HPDE6-E6E7 (cell line): ENCODE data around the gene PTGER1.

Source experiments
- DNase-seq: peaks from one replicate; pipeline ENCODE4 v3.0.0; 2011; ENCODE audit warnings: missing footprints; ENCODE audit errors: extremely low spot score

PTGER1 gene

DNA sequence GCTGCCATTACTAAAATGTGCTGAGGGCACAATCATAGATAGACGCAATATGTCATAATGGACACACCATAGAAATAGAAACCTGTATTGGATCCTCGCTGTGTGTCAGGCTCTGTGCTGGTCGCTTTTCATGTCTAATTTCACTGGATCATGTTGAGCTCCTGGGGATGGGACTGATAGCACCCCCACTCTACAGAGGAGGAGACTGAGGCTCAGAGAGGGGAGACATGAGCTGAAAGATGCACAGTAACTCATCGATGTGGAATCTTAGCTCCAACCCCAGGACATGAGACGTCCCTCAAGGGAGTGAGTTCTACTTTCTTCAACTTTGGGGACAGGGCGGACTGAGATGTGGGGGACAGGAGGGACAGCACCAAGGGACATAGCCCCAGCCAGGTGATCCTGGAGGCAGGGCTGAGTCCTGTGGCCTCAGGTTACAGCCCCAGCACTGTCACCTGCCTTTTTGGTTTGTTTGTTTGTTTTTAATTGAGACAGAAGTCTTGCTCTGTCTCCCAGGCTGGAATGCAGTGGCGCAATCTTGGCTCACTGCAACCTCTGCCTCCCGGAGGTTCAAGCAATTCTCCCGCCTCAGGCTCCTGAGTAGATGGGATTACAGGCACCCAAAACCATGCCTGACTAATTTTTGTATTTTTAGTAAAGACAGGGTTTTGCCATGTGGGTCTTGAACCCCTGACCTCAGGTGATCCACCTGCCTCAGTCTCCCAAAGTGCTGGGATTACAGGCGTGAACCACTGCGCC lies 27.4 kb upstream of the PTGER1 start:
- no peak for DNase-seq

DNA sequence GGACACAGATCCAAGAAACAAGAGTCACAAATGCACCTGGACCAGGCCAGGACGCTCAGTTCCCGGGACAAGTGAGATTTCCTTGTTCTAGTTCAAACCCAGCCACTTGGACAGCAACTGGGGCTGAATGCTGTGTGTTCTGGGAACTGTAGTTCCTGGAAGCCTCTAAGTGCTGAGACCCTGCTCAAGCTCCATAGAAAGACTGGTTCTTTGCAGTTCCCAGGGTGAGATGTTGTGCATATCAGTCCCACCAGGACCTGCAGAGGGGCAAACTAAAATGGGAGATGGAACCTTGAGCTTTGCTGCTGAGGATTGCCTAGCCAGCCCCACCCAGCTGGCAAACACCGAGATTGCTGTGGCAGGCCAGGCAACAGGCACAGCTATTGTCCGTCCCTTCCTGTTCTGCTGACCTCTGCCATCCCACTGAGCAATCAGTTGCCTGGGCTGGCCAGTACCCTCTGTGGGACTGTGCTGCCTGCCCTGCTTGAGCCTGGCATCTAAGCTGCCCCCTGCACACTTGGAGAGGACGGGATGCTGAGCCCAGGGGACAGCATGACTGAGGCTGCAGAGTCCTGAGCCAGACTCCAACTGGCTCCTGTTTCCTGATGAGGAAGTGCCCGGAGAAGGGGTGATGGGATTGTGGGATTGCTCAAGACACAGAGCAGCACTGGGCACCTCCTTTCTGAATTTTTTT lies 22.2 kb upstream of the PTGER1 start:
- DNase-seq, result no peak

DNA sequence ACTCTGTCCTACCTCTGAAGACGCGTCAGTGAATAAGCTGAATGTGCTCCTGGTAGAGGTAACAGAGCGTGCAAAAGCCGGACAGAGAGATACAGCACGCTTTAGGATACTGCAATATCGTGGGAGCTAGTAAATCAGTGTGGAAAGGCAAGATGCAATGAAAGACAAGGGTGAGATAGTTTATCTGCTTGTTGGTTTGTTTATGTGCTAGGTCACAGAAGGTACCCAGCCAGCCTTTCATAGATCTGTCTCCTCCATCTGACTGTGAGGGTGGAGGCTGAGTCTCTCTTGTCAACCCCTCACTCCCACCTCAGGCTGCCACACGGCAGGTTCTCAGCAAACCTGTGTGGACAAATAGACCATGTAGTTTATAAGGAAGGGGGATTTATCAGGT lies 21.7 kb upstream of the PTGER1 start:
- DNase-seq, result no peak

DNA sequence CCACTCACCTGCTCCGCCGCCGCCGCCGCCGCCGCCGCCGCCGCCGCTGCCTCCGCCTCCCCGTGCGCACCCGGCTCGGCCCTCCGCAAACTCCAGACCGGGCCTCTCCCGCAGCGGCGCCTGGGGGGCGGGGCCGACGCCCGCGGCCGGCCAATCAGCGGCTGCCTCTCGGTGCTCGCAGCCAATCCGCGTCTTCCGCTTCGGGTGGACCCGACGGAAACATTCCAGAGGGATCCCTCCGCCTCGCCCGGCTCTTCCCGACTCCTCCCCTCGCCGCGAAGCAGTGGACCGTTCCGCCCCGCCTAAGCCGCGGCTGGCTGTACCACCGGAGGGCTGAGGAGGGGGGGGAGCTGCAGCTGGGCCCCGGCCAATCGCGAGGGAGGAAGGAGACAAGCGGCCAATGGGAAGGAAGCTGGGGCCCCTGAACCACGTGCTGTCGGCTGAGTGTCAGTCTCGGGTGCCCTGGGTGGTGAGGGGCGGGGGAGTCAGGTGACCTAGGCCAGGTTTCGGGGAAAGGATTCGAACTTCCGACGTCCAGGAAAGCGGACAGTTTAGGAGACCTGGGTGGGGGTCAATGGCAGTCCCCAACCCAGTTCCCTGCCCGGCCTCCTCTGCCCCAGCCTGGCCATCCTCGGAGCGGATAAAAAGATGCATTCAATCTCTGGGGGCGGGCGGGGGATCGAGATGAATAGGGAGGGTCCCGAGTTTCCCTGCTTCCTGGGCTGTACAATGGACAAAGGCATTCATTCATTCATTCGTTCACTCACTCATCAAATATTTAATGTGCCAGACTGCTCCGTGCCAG lies 21.1 kb upstream of the PTGER1 start, which contains the start of gene GIPC1:
GIPC1 (minus strand) TSS at position 99 of the 805 bp plus-strand sequence. CDS start 13,151 bp downstream, outside the sequence.
- DNase-seq, result peak; percentile 99

DNA sequence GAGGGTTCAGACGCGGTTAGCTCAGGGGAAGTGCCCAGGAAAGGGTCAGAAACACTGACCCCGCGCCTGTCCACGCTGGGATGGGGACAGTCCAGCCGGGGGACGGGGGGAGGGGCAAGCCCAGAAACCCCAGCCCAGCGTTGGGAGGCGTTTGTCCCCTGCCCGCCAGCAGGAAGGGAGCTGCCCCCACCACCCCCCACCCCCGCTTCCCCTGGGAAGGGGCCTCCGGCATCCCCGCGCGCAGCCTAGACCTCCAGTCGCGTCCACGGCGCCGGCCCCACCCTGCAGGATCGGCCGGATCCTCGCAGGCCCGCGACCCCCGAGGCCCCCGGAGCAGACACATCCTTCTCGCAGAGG lies 20.5 kb upstream of the PTGER1 start:
- no peak for DNase-seq

DNA sequence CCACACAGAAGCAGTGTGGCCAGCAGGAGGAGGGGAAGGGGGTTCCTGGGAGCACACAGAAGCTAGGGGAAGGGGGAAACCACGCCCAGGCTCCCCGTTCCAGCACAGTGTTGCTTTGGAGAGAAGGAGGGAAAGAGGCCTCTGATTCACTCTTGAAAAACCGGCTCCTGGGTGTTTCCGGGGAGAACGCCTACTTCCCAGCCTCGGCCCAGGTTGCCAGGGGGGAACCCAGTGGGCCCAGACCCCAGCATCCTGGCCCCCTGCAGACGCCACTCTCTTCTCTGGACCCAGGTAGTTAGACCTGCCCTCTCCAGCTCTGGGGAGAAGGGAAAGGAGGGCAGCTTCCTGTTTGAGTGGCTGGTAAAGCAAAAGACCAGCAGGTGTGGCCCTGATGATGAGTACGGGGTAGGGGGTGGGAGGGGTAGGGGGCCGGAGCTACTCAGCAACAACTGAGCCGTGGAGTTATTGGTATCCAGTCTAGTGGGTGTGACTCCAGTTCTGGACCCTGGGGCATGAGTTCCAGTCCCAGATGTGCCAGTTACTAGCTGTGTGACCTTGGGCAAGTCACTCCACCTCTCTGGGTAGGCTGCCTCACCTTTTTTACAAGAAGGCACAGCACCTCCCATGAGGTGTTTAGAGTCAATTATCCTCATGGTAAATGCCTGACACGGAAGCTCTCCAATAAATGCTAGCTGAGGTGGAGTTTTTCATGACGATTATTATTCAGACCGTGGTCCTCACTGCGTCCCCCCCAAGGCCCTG lies 19.9 kb upstream of the PTGER1 start:
- DNase-seq, result no peak

DNA sequence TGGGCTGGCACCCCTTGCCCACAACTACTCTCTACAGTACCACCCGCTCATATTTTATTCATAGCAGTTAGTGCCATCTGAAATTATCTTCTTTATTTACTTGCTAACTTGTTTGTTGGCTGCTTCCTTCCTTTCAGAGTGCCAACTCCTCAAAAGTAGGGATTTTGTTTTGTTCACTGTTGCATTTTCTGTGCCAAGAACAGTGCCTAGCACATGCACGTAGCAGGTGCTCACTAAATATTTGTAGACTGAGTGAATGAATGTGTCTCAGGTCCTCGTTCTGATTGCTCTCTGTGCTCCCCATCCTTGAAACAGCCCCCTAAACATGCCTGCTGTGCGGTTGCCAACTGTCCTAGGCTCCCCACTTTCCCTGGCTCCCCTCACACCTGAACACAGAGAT lies 19.3 kb upstream of the PTGER1 start:
- DNase-seq, result no peak

DNA sequence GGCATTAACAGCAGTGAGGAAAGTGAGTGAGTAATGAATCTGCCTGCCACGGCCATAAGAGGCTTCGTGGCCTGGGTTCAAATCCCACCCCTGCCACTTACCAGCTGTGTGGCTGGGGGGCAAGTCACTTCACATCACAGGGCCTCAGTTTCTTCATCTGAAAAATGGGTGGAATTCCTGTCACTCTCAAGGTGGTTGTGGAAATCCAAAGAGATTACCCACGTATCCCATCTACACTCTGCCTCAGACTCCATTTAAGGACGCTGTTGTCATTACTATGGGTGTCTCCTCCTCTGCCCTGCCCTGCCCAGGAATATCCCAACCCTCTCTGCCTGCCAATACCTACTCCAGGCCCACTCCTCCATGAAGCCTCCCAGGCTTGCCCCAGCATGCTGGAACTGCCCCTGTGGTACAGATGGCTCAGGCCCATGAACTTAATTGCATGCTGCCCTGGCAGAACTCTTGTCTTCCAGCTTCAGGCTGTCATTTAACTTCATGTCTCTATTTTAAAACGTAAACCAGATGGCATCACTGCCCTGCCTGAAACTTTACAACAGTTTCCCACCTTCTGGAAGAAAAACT lies 17.7 kb upstream of the PTGER1 start:
- no peak for DNase-seq

DNA sequence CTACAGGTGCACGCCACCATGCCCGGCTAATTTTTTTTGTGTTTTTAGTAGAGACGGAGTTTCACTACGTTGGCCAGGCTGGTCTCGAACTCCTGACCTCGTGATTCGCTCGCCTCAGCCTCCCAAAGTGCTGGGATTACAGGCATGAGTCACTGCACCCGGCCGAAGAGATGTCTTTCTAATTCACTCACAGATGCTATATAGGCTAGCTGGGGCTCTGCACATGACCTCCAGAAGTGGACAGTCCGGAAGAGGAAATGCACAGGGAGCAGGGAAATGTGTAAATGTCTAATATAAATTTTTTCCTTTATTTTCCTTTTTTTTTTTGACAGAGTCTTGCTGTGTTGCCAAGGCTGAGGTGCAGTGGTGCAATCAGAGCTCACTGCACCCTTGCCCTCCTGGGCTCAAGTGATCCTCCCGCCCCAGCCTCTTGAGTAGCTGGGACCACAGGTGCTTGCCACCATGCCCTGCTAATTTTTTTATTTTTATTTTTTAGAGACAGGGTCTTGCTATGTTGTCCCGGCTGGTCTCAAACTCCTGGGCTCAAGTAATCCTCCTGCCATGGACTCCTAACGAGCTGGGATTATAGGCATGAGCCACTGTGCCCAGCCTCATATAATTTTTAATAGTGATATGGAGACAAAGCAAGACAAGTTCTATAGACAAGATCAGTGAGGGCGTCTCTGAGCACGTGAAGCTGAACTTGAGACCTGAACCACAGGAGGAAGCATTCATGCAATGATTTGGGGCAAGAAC lies 12.4 kb upstream of the PTGER1 start:
- no peak for DNase-seq

DNA sequence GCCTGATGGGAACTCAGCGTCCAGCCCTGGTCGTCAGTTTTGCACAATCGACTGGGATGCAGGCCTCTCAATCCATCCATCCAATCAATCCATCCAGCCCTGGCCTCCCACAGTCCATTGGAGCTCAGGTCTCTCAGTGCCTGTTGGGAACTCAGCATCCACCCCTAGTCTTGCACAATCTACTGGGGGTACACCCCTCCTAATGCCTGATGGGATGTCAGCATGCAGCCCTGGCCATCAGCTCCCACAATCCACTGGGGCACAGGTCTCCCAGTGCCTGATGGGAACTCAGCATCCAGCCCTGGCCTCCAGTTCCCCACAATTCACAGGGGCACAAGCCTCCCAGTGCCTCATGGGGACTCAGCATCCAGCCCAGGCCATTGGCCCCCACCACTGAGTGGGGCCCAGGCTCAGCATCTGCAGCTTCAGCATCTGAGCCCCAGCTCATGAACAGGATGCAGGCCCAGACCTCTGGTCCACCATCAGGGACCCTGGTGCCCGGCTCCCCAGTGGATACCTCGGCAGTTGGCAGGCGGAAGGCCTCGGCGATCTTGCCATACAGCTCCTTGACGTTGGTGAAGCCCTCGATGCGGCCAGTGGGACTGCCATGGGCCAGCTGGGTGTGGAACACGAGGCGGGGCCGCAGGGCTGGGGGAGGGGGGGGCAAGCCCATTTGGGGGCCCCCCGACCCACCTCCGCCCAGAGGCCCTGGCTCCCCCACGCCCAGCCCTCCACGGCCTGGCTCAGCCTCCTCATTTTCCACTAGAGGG lies 7.2 kb upstream of the PTGER1 start:
- no peak for DNase-seq

DNA sequence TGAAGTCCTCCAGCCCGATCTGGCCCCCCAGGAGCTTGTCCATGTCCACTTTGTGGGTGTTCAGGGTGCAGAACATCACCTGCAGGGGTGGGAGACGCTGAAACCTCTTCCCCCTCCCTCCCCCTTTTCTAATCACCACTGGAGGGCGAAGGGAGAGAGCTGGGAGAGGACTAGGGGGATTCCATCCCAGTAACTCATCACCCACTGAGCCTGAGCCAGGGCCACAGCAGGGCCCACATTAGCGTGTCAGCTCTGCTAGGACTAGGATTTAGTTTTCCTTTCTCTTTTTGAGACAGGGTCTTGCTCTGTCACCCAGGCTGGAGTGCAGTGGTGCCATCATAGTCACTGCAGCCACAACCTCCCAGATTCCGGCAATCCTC lies 5.5 kb upstream of the PTGER1 start:
- no peak for DNase-seq

DNA sequence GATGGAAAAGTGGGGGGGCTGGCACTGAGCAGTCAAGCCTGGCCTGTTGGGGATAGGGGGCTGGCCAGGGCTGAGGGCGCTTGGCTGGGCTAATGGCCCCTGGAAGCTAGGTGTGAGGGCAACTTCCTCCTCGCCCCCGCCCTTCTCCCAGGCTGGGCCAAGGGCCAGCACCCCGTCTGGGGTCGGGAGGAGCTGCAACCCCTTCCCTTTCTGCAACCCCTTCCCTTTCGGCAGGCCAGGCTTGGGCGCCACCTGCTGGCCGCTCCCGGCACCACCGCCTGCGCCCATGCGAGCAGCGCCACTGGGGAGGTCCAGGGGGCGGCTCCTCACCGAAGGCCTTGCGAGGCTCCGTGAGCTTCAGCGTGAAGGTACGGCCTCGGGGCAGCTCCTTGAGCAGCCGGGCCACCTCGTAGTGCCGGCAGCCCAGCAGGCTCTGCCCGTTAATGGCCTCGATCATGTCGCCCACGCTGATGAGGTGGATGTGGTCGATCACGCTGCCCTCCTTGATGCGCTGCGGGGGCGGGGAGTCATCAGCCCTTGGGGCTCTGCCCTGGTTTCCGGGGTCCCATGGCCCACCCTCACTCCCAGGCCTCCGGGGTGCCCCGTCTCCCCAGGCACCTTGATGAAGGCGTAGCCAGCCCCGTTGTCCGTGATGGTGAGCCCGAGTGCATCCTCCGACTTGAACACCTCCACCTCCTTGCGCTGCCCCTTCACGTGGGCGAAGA lies 5.0 kb upstream of the PTGER1 start:
- no peak for DNase-seq

DNA sequence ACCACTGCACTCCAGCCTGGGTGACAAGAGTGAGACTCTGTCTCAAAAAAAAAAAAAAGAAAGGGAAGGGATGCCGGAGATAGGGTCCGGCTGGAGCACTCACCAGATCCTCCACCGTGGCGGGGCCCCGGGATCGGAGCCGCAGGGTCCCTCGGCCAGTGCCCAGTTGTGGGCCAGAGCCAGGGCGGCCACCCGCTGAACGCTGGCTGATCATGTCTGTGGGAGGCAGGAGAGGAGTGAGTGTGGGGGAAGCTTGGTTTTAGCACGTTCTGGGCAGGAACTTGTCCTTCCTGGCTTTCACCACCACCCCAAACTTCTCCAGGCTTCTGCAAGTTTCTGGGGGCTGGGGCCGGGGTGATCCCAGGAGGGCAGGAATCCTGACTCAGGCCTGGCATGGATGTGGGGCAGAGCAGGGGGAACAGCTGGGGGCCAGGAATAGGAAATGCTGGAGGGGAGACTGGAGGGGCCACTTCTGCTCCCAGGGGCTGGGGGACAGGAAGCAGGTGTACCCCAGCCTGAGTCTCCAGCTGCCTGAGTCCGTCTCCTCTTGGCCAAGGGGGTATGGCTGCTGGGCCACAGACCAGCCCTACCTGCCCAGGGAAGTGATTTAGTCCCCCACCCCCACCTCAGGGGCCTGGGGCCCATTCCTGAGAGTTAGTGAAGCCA lies 4.3 kb upstream of the PTGER1 start:
- no peak for DNase-seq

DNA sequence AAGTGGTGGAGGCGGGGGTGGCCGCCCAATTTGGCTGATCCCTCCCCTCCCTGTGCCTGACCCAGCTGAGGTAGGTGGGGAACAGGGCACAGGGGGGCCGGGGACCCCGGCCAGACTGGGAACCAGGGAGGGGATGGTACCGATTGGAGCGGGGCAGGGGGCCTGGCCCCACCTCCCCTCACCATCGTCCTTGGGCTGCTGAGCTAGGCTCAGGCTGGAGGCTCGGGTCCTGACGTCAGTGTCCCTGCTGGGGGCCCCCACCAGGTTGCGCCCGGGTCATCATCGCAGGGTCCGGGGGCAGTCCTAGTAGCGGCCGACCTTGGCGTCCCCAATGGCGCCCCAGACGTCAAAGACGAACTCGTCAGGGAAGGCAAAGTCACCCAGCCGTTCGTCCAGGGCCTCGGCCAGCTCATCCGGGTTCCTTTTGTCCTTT lies 3.0 kb upstream of the PTGER1 start:
- no peak for DNase-seq

DNA sequence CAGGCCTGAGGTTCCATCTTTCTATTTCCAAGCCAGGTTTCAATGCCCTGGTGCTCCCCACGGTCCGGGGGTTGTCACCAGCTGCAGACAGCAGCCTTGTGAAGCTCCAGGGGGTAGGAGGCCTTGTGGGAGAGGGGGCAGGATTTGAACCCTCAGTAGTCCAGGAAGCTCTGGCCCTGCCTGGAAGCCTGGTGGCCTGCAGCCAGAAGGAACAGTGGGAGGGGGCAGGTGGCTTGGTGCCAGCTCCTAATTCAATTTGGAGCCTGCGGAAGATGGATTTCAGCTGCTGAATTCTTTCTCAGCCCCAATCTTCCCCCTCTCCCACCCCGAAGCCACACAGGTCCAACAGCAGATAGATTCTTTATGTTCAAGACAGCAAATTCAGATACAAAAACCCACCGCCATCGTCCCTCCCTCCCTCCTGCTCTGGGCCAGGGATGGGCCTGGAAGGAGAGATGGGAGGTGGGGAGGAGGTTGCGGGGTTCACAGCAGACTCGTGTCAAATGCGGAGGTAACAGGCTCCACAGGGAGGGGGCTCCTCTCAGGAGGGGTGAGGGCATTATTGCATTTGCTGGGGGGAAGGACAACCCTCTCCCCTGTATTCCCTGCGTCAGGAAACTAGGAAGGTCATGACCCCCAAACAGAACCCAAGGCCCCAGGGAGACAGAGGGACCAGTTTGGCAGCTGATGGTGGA lies 2.4 kb upstream of the PTGER1 start:
- no peak for DNase-seq

DNA sequence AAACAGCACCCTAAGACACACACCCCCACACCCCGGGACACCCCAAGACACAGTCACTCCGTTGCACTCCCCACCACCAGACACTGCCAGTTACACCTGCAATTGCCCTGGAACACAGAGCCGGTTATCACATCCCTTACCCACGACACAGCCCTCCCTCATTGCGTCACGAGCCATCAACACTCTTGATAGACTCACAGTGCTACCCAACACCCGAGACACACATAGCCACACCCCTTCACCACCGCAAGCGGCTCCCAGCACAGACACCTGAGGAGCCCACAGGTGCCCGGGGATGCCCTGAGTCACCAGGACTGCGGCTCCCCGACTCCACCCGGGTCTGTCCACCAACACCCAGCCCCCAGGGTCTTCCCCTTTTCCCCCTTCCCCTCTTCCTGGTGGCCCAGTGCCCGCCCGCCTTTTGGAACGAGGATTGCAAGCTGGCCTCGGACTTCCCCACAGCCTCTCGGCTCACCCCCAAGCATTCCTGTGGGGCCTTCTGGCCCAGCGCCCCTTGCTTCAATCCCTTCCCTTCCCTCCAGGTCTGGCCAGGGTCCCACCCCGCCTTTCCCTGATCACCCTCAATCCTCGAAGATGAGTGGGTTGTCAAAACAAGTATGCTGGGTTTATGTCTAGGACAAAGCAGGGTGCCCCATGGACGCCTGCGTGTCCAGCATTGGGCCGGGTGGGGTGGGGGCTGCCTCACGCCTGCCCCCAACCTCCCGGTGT lies 1.7 kb upstream of the PTGER1 start:
- DNase-seq, result peak; percentile 89

DNA sequence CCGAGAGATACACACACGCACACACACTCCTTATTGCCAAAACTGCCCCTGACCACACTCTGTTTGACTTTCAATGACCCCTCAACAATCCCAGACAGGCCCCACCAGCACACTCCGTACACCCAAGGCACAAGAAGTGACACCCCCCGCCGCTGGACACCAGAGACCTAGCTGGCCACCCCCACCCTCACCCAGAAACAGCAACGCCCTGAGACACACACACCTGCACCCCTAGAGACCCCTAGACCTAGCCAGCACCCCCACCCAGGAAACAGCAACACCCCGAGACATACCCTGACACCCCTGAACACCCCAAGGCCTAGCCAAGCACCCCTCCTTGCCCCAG lies 1.1 kb upstream of the PTGER1 start:
- no peak for DNase-seq

DNA sequence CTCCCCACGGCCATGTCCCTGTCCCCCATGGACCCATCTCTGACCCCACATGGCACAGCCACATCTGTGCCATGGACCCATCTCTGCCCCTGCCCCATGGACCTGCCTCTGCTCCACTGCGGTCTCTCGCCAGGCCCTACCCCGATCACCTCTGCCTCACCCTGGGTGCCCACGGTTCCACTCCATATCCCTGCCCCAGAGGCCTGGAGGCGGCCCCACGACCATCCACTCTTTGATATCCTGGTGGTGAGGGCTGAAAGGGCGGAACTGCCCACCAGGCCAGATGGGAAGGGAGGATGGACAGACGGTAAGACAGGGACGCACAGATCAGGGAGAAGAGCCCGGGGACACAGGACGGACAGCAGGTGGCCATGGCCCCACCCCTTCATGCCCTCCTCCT lies 327 bp downstream of the PTGER1 start:
- no peak for DNase-seq
